ENCODE measurements around the gene TOPAZ1. TPM values are rescaled to one million over a fixed set of nuclear protein-coding genes. Genes with fewer than 3 reads are reported as not detected.

Gene TOPAZ1
- total and polyA plus RNA-seq, 2 of the 13 experiments (the other 11 are each of a cell fraction or from before 2014, with no cell fraction given) = not detected

DNA sequence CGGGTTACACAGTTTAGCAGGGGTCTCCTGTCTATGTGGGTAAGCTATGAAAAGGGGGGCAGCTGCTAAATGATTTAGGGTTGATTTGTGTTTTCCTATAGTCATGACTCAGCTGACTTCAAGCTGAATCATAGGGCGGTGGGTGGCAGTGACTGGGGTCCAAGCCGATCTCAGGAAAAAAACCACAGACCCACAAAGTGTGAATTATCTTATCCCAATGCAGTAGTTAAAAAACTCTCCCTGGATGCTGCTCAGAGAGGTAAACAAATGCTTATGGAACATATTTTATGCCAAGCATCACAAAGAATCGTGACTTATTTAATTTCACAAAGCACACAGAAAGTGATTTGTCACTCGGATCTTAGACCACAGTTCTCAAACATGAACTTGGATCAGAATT, 18.4 kb upstream of the TOPAZ1 start:
- CTCF ChIA-PET (ENCODE audit: low intra/inter-chr PET ratio, low total read pairs) = no interaction called here
- ATAC-seq (no peak), FAIRE-seq (no peak), DNase-seq (ENCODE audit: low spot score) (no peak)
- Histone ChIP-seq H3K9ac (ENCODE audit: insufficient read depth, low read depth, low read length) (no peak overlapping the region), H3K27ac (ENCODE audit: extremely low read length, insufficient read depth, low read length) (no peak overlapping the region), H3K4me1 (ENCODE audit: insufficient read depth, low read length) (no peaks in the 10 kb centered on the region), H3K79me2 (ENCODE audit: insufficient read depth, low read length) (no peaks in the 10 kb centered on the region), H2AFZ (ENCODE audit: low read length) (no peak overlapping the region), H4K20me1 (ENCODE audit: insufficient read depth, low read length) (no peaks in the 10 kb centered on the region), H3K4me3 (replicated peaks in 1 of 3; ENCODE audit: insufficient read depth in 1 of 3, low read depth in 2 of 3, low read length in 3 of 3) (no peak overlapping the region), H3K36me3 (replicated peaks in 1 of 2; ENCODE audit: control insufficient read depth in 1 of 2, insufficient read depth in 2 of 2, low read length in 2 of 2) (no peaks in the 10 kb centered on the region), H3K4me2 (ENCODE audit: low read depth, low read length) (no peak overlapping the region), H3K9me3 (ENCODE audit: low read length) (no peaks in the 10 kb centered on the region), H3K27me3 (ENCODE audit: control insufficient read depth in 1 of 2, insufficient read depth in 2 of 2, low read length in 2 of 2) (peaks cover 0 to 1% of the 10 kb centered on the region in 2 experiments; a peak in 2 of 5 replicates)
- in situ Hi-C loops (cut with HindIII; ENCODE audit: extremely low pct_ligation_motif_present, low pct_unique_long_range_greater_than_20kb) = no loop called here
- no TSS peak for BruUV-seq (replicated peaks)
- 25% methylated on average over 5 of the region's 5 CpGs for WGBS (ENCODE audit: low lambda C conversion rate)
- intact Hi-C loops (cut with micrococcal nuclease; ENCODE audit: unreplicated experiment) = no loop called here
- no peak for TF ChIP-seq ZNF251 (CRISPR knock-in tag; IDR thresholded peaks at IDR 0.05)
- TF ChIP-seq, protein P1, sequence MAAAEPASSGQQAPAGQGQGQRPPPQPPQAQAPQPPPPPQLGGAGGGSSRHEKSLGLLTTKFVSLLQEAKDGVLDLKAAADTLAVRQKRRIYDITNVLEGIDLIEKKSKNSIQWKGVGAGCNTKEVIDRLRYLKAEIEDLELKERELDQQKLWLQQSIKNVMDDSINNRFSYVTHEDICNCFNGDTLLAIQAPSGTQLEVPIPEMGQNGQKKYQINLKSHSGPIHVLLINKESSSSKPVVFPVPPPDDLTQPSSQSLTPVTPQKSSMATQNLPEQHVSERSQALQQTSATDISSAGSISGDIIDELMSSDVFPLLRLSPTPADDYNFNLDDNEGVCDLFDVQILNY (CRISPR knock-in tag; conservative IDR thresholded peaks at IDR 0.05) = no peak
- TF ChIP-seq, protein P2, sequence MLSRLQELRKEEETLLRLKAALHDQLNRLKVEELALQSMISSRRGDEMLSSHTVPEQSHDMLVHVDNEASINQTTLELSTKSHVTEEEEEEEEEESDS (CRISPR knock-in tag; IDR thresholded peaks at IDR 0.05; ENCODE audit: borderline replicate concordance) = no peak
- TF ChIP-seq NRL (CRISPR knock-in tag; IDR thresholded peaks at IDR 0.05; ENCODE audit: borderline replicate concordance) = no peak
- TF ChIP-seq FOXJ3 (CRISPR knock-in tag; IDR thresholded peaks at IDR 0.05; ENCODE audit: borderline replicate concordance) = no peak
- no peak for TF ChIP-seq ZNF749 (CRISPR knock-in tag; IDR thresholded peaks at IDR 0.05; ENCODE audit: borderline replicate concordance)
- TF ChIP-seq SRSF9 (IDR thresholded peaks at IDR 0.05; ENCODE audit: borderline replicate concordance, insufficient read depth, low read depth, low read length, poor library complexity, severe bottlenecking) = no peak
- TF ChIP-seq FOSL2 (CRISPR knock-in tag; IDR thresholded peaks at IDR 0.05) = no peak
- TF ChIP-seq TCF7L2 (IDR thresholded peaks at IDR 0.05; ENCODE audit: low read depth, low read length) = no peak
- TF ChIP-seq SMARCE1 (IDR thresholded peaks at IDR 0.05; ENCODE audit: borderline replicate concordance) = no peak
- TF ChIP-seq AHR (CRISPR knock-in tag; IDR thresholded peaks at IDR 0.05) = no peak
- no peak for TF ChIP-seq ZNF292 (CRISPR knock-in tag; IDR thresholded peaks at IDR 0.05; ENCODE audit: borderline replicate concordance, low read depth)
- TF ChIP-seq SALL2 (CRISPR knock-in tag; IDR thresholded peaks at IDR 0.05) = no peak
- TF ChIP-seq SMC3 (IDR thresholded peaks at IDR 0.05; ENCODE audit: low read length) = no peak
- TF ChIP-seq ZNF598 (CRISPR knock-in tag; IDR thresholded peaks at IDR 0.05; ENCODE audit: borderline replicate concordance) = no peak
- TF ChIP-seq ZNF776 (CRISPR knock-in tag; IDR thresholded peaks at IDR 0.05) = no peak
- no peak for TF ChIP-seq KDM6A (CRISPR knock-in tag; IDR thresholded peaks at IDR 0.05; ENCODE audit: low read depth)
- no peak for TF ChIP-seq ZNF24 (IDR thresholded peaks at IDR 0.05)
- TF ChIP-seq KLF6 (CRISPR knock-in tag; IDR thresholded peaks at IDR 0.05) = no peak
- TF ChIP-seq, protein P3, sequence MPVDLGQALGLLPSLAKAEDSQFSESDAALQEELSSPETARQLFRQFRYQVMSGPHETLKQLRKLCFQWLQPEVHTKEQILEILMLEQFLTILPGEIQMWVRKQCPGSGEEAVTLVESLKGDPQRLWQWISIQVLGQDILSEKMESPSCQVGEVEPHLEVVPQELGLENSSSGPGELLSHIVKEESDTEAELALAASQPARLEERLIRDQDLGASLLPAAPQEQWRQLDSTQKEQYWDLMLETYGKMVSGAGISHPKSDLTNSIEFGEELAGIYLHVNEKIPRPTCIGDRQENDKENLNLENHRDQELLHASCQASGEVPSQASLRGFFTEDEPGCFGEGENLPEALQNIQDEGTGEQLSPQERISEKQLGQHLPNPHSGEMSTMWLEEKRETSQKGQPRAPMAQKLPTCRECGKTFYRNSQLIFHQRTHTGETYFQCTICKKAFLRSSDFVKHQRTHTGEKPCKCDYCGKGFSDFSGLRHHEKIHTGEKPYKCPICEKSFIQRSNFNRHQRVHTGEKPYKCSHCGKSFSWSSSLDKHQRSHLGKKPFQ (CRISPR knock-in tag; IDR thresholded peaks at IDR 0.05; ENCODE audit: insufficient replicate concordance) = no peak
- POLR2A ChIA-PET = no interaction called here

Measured in HepG2 (cell line).